ELR (cell line): ENCODE data around the gene DOK1.

Experiments
- DNase-seq: peaks from one replicate; pipeline ENCODE4 v3.0.0-alpha.2; 2015; ENCODE audit warnings: low read depth

Gene DOK1

GRCh38 chr2:74571058-74571457 is 16.5 kb downstream of the DOK1 start:
- DNase-seq = no peak

- DNase-seq = no peak
These were observed 17.8 kb downstream of the DOK1 start for GRCh38 chr2:74572178-74572925.

DNA sequence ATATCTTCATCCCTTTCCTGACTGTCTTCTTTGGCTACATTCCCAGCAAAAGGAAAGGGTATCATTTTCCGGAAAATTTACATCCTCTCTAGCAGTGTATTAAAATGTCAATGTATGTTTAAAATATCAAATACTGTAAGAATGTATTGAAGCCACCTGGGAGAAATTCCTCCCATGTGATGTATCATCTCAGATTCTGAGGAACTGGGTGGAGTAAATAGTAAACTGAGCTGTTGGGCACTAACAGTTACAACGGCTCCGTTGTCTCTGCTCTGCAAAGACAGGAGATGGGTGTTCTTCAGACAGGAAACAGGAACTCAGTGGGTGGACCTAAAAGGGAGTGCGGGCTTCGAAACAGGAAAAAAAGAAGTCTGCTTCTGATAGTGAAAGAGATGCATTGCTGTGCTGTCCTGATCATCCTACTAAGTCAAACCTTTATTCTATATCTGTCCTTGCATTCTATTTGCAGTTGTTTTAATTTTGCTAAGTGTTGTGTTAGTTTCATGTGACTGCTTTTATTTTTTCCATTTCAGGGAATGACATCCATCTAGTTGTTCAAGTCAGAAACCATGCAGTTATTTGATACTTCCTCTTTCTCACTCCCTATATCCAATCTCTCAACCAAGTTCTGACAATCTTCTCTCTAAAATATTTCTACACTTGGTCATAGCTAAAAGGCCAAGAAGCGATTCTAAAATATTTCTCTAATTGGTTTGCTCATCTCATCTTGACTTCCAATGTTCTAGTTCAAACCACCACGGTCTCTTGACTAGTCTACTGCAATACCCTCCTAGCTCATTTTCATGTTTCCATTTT is 19.4 kb downstream of the DOK1 start:
- peak; percentile 76 for DNase-seq

DNA sequence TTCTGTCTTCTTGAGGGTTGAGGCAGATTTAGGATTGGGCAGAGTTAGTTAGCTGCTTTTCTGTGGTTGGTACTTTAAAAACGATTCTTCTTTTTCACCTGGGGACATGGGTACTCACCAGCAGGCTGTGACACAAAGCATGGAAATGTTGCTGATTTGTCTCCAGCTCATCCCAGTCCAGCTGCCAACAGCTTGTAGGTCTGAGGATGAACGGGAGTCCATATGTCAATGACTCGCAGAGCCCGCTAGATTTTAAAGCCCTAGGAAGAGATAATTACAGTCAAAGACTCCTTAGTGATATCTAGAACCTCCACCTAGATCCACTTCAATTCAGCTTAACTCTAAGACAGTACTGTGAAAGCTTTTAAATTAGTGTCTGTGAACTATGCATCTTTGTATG is 20.8 kb downstream of the DOK1 start:
- DNase-seq = no peak

- DNase-seq = no peak
These were observed 21.8 kb downstream of the DOK1 start for GRCh38 chr2:74576211-74576862.

DNA sequence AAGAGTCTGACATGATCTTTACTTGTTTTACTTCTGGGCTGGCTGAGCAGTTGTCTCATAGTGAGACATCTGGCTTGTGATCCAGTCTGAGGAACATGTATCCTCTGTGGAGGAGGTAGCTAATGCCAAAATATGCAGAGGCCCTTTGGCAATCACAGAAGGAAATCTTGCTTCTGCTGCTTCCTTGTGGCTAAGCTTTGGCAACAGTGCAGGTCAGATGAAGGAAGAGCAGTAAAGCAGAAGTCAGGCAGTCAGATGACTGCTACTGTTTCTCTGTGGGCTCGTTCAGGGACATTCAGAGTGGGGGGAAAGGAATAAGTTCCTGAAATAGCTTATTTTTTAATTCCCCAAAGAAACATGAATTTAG is 22.3 kb downstream of the DOK1 start:
- DNase-seq = no peak

DNA sequence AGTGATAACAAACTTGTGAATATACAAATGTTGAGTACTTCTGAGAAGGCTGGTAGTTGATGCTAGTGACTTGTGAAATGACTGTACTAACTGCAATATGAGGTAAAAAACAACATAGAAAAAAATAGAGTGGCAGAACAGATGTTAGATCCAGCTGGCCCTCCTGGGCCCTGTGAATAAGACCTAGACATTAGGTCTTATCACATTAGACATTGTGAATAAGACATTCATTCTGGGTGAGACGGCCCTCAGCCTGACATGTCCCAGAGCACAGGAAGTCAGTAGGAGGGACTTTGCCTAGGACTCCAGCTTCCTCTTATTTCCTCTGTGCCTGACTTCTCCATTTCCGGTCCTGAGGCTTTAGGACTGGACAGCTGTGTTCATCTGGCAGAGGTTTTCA is 22.9 kb downstream of the DOK1 start:
- DNase-seq = peak; percentile 68

- DNase-seq = no peak
These were observed 23.9 kb downstream of the DOK1 start for GRCh38 chr2:74578408-74578807.

GRCh38 chr2:74581463-74581862 is 26.9 kb downstream of the DOK1 start:
- no peak for DNase-seq

GRCh38 chr2:74582184-74582583 is 27.7 kb downstream of the DOK1 start:
- no peak for DNase-seq

DNA sequence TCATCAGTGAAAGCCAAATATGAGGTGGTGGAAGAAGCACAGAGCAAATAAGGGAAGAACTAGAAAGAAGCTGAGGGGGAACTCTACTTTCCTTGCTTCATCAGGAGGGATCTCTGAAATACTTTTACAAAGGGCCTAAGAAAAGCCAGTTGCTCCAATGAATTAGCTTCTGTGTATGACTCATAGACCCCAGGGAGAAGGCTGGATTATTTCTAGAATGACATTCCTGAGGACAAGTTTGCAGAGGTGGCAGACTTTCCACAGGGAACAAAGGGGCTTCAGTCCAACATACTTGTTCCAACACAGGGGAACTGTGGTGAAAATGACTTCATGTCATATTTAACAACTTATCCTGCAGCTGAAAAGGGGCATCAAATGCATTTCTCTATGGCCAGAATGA is 29.0 kb downstream of the DOK1 start:
- DNase-seq = peak; percentile 74

- peak; percentile 59 for DNase-seq
These were observed 29.6 kb downstream of the DOK1 start for GRCh38 chr2:74584088-74584645.

DNA sequence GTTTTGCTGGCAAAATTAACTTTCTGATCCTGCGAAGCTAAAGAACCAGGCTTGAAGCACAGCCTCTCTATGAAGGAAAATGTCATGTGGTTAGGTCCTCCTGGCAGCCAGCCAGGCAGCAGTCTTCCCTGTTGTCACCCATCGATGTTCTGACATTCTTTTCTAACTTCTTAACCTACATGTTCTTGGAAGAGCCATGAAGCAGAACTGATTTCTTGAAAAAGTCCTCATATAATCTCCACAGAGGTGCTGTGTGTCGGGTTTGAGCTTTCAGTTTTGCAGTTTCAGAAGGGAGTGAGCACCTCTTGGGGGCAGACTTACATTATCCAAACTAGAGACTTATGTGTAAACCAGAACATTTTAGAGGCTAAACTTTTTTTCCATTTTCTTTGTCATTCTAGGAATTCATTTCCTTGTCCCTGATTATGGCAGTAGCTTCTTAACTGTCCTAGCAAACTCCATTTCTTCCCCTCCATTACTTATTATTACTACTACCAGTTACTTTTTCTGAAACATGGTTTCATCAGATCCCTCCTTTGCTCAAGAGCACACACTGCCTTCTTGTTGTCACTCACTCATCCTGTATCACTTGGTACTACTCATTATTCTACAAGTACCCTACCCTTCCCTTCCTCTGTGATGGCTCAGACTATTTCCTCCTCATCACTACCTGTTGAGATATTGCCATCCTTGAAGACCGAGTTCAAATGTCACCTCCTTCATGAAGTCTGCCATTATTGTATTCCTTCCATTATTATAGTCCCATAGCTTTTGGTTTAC is 31.1 kb downstream of the DOK1 start:
- no peak for DNase-seq

DNA sequence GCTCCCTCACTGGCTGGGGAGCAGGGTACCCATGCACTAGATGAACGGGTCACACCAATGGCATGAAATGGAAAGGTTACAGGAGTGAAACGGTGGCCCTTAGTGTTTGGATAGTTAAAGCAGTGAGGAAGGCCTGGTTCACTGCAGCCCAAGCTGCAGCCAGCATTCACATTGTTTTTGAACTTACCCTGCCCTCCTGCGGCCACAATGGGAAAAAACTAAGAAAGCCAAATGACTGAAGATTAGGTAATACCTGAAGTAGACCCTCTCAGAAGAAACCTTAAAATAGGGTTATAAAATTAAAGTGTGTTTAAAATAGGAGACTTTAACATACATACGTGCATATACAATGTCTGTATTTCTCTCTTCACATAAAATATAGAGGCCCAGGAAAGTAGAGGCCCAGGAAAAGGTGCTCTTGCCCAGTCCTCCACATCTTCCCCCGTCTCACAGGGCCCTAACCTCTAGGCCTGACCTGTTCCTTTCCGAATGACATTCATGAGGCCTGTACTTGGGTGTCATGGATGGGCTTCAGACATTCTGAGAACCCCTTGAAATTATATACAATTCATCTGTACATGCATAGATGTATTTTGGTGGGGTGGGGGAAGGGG is 33.3 kb downstream of the DOK1 start:
- DNase-seq = peak; percentile 81

- DNase-seq = no peak
These were observed 34.1 kb downstream of the DOK1 start for GRCh38 chr2:74588664-74589063.

GRCh38 chr2:74593826-74594772 is 39.6 kb downstream of the DOK1 start:
- peak; percentile 23 for DNase-seq

DNA sequence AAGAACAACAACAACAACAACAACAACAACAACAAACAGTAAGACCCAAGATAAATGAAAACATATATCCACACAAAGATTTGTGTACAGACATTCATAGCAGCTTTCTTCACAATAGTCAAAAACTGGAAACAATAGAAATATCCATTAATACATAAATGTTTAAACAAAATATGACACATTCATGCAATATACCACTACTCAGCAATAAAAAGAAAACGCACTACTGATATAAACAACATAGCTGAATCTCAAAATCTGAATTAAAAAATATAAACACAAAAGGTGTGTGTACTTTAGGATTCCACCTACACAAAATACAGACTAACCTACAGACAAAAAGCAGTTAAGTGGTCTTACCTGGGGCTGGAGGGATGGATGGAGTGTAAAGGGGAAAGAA is 42.1 kb downstream of the DOK1 start:
- DNase-seq = no peak

DNA sequence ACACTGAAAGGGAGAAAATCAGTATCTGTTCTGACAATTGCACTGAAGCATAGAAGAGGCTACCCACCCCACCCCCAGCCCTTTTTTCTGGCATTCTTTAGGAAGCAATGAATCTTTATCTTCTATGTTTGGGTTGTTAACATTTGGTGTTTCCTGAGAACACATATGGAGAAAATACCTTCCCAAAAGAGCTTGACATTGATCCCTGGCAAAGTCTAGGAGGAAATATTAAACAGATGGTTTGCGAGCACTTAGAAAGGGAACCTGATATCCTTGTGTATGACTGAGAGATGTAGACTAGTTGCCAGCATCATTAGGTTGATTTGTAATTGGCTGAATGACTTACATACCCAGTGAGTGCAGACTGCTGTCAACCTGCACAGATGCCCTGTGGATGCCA is 42.9 kb downstream of the DOK1 start:
- no peak for DNase-seq

GRCh38 chr2:74599676-74600075 is 45.2 kb downstream of the DOK1 start:
- DNase-seq = no peak

DNA sequence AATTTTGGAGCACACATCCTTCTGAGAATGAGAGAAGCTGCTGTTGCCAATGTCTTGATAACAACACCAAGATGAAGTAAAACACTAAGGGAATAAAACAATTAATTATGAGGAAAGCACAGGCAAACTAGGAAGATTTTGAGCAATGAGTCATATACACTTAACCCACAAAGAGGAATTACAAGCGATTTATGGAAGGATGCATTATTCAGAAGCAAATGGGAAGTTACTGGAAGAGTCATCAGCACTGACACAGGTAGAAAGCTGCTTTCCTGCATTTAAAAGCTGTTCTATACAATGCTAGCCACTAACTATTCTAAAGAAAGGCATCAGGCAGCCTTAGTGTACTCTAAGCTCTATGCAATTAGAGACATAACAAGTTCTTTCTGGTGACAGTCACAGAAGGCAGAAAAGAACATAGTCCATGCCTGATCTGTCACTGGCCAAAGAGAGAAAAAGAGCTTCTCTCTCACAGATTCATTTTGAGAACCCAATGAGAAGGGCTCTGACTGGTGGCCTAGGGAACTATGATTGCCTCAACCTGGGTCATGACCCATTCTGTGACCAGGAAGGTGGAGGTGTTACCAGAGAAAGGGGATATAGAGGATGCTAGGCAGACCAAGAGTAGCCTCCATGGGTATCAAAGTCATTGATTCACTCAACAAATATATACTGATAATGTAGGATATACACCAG is 48.2 kb downstream of the DOK1 start:
- DNase-seq = peak; percentile 76
